HEK293 (cell line): Measurements from ENCODE around the gene CDC5L.

ENCODE experiments used
- CTCF ChIP-seq: fragments of 450-650 bp; formaldehyde crosslinking; IDR thresholded peaks from 2 replicates; pipeline ENCODE4 v1.5.1; 2016; ENCODE audit warnings: missing biosample characterization, missing genetic modification characterization
- PATZ1 ChIP-seq: fragments of 450-650 bp; formaldehyde crosslinking; IDR thresholded peaks from 2 replicates; pipeline ENCODE4 v1.5.1; 2016; ENCODE audit warnings: missing biosample characterization, missing genetic modification characterization
- ZNF426 ChIP-seq: fragments of 450-650 bp; formaldehyde crosslinking; IDR thresholded peaks from 2 replicates; pipeline ENCODE4 v1.5.1; 2017; ENCODE audit warnings: missing biosample characterization, missing genetic modification characterization, mild to moderate bottlenecking, inconsistent platforms, moderate library complexity
- ZNF621 ChIP-seq: fragments of 450-650 bp; formaldehyde crosslinking; IDR thresholded peaks from 2 replicates; pipeline ENCODE4 v1.5.1; 2017; ENCODE audit warnings: missing biosample characterization, missing genetic modification characterization
- ZNF692 ChIP-seq: fragments of 450-650 bp; formaldehyde crosslinking; IDR thresholded peaks from 2 replicates; pipeline ENCODE4 v1.5.1; 2016; ENCODE audit warnings: missing biosample characterization, missing genetic modification characterization

- TF ChIP-seq CTCF (tag by site-specific recombination) = no peak
- TF ChIP-seq ZNF692 = no peak
- TF ChIP-seq ZNF426 (tag by site-specific recombination) = no peak
- TF ChIP-seq PATZ1 = no peak
- no peak for TF ChIP-seq ZNF621
Observed at GRCh38 chr6:44497807-44498206, 110.3 kb downstream of the CDC5L start.
